HG03565 (cell line): ENCODE data around the gene TNIP3.
"Not testable (repeated sequence)": the region's sequence is repeated elsewhere in the genome, so short reads cannot be mapped to it uniquely, and the experiment has no call there.

ENCODE experiments used
- ATAC-seq: cut with Tn5 transposase; IDR thresholded peaks from one replicate; pipeline ENCODE4 v1.9.1; 2021; ENCODE audit warnings: mild to moderate bottlenecking, moderate library complexity; ENCODE audit not compliant: unreplicated experiment

TNIP3 gene

GRCh38 chr4:121164291-121164690, at the start of gene TNIP3:
Gene TNIP3 (minus strand): TSS chr4:121164321. CDS start chr4:121164125, 196 bp downstream.
- ATAC-seq = no peak

GRCh38 chr4:121212806-121213205, 48.7 kb upstream of the TNIP3 start:
- ATAC-seq = no peak

- no peak for ATAC-seq
Observed at GRCh38 chr4:121209171-121209570, 45.0 kb upstream of the TNIP3 start.

GRCh38 chr4:121208244-121209007, 44.3 kb upstream of the TNIP3 start:
- no peak for ATAC-seq

- not testable (repeated sequence) for ATAC-seq
Observed at GRCh38 chr4:121205777-121206176, 41.7 kb upstream of the TNIP3 start.

- peak; percentile 67 for ATAC-seq
Observed at GRCh38 chr4:121200795-121201472, 36.8 kb upstream of the TNIP3 start.

GRCh38 chr4:121199742-121200561, 35.8 kb upstream of the TNIP3 start:
- ATAC-seq = peak; percentile 76

- no peak for ATAC-seq
Observed at GRCh38 chr4:121198251-121198650, 34.1 kb upstream of the TNIP3 start.

- no peak for ATAC-seq
Observed at GRCh38 chr4:121195649-121196048, 31.5 kb upstream of the TNIP3 start.

GRCh38 chr4:121192480-121192879, 28.4 kb upstream of the TNIP3 start:
- ATAC-seq = no peak

- no peak for ATAC-seq
Observed at GRCh38 chr4:121192013-121192412, 27.9 kb upstream of the TNIP3 start.

- ATAC-seq = no peak
Observed at GRCh38 chr4:121191361-121191760, 27.2 kb upstream of the TNIP3 start.

- ATAC-seq = no peak
Observed at GRCh38 chr4:121190389-121190788, 26.3 kb upstream of the TNIP3 start.

GRCh38 chr4:121189326-121190215, 25.4 kb upstream of the TNIP3 start:
- peak; percentile 92 for ATAC-seq

- ATAC-seq = no peak
Observed at GRCh38 chr4:121187206-121187605, 23.1 kb upstream of the TNIP3 start.

- ATAC-seq = peak; percentile 53
Observed at GRCh38 chr4:121185960-121186359, 21.8 kb upstream of the TNIP3 start.

- ATAC-seq = no peak
Observed at GRCh38 chr4:121183989-121184388, 19.9 kb upstream of the TNIP3 start.

- ATAC-seq = no peak
Observed at GRCh38 chr4:121183361-121183760, 19.2 kb upstream of the TNIP3 start.

GRCh38 chr4:121182296-121182695, 18.2 kb upstream of the TNIP3 start:
- ATAC-seq = no peak

GRCh38 chr4:121181493-121181892, 17.4 kb upstream of the TNIP3 start:
- no peak for ATAC-seq
